ENCODE results near the gene IFI27.

GRCh38 chr14:94115631-94116030 is 5.1 kb downstream of the IFI27 start:
- TF ChIP-seq POLR2A (IDR thresholded peaks at IDR 0.05; ENCODE audit: low read depth, low read length) (no peak), POLR2AphosphoS5 (IDR thresholded peaks at IDR 0.05; ENCODE audit: low read depth, low read length) (no peak), TAF1 (IDR thresholded peaks at IDR 0.05; ENCODE audit: low read depth, low read length) (no peak), PAX5 (IDR thresholded peaks at IDR 0.05; ENCODE audit: insufficient read depth, low read length, severe bottlenecking) (no peak), SPI1 (IDR thresholded peaks at IDR 0.05; ENCODE audit: low read depth, low read length) (no peak), POU2F2 (IDR thresholded peaks at IDR 0.05; ENCODE audit: low read depth, low read length) (no peak)
